GM06990 (cell line): ENCODE data around the gene SRP9.
"Not testable (repeated sequence)": the region's sequence is repeated elsewhere in the genome, so short reads cannot be mapped to it uniquely, and the experiment has no call there.

Experiments used
- DNase-seq: peaks from one replicate; pipeline ENCODE4 v3.0.0-alpha.2; 2011; ENCODE audit not compliant: insufficient read length; ENCODE audit errors: extremely low read depth
- H3K27me3 ChIP-seq: replicated peaks from 2 replicates; pipeline ENCODE4 v1.6.0; 2011; ENCODE audit warnings: low read length; ENCODE audit not compliant: control insufficient read depth, insufficient read depth
- H3K36me3 ChIP-seq: 2 replicates; pipeline ENCODE4 v1.5.1; 2011; ENCODE audit warnings: low read length; ENCODE audit not compliant: control insufficient read depth, insufficient read depth
- H3K4me3 ChIP-seq: replicated peaks from 2 replicates; pipeline ENCODE4 v1.5.1; 2011; ENCODE audit warnings: low read depth, mild to moderate bottlenecking, control low read depth, low read length
- TF ChIP-seq, protein P1 (sequence below): IDR thresholded peaks from 2 replicates; pipeline ENCODE4 v1.5.1; 2011; ENCODE audit warnings: low read length, control low read depth, mild to moderate bottlenecking, inconsistent platforms; ENCODE audit not compliant: insufficient read depth, poor library complexity, severe bottlenecking

The SRP9 gene

DNA sequence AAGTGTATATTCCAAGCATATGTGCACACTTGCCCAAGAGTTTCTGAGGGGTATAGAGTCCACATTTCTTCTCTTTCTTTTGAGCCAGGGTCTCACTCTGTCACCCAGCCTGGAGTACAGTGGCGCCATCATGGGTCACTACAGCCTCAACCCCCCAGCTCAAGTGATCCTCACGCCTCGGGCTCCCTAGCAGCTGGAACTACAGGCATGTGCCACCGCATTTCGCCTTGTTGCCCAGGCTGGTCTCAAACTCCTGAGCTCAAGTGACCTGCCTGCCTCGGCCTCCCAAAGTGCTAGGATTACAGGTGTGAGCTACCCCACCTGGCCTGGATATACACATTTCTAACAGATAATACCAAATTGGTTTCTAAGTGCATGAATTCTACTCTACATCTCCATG, 17.1 kb upstream of the SRP9 start:
- Histone ChIP-seq H3K36me3 (no peaks in the 10 kb centered on the region), H3K4me3 (no peak overlapping the region), H3K27me3 (no peaks in the 10 kb centered on the region)
- TF ChIP-seq, protein P1, sequence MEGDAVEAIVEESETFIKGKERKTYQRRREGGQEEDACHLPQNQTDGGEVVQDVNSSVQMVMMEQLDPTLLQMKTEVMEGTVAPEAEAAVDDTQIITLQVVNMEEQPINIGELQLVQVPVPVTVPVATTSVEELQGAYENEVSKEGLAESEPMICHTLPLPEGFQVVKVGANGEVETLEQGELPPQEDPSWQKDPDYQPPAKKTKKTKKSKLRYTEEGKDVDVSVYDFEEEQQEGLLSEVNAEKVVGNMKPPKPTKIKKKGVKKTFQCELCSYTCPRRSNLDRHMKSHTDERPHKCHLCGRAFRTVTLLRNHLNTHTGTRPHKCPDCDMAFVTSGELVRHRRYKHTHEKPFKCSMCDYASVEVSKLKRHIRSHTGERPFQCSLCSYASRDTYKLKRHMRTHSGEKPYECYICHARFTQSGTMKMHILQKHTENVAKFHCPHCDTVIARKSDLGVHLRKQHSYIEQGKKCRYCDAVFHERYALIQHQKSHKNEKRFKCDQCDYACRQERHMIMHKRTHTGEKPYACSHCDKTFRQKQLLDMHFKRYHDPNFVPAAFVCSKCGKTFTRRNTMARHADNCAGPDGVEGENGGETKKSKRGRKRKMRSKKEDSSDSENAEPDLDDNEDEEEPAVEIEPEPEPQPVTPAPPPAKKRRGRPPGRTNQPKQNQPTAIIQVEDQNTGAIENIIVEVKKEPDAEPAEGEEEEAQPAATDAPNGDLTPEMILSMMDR = no peak
- no peak for DNase-seq

- not testable (repeated sequence) for H3K27me3 ChIP-seq, H3K4me3 ChIP-seq, H3K36me3 ChIP-seq, DNase-seq
Measured at GRCh38 chr1:225761395-225761794, 16.2 kb upstream of the SRP9 start.

- Histone ChIP-seq H3K27me3 (no peaks in the 10 kb centered on the region), H3K4me3 (no peak overlapping the region), H3K36me3 (no peaks in the 10 kb centered on the region)
- TF ChIP-seq, protein P1 = no peak
- no peak for DNase-seq
Measured at GRCh38 chr1:225762002-225762441, 15.6 kb upstream of the SRP9 start.

DNA sequence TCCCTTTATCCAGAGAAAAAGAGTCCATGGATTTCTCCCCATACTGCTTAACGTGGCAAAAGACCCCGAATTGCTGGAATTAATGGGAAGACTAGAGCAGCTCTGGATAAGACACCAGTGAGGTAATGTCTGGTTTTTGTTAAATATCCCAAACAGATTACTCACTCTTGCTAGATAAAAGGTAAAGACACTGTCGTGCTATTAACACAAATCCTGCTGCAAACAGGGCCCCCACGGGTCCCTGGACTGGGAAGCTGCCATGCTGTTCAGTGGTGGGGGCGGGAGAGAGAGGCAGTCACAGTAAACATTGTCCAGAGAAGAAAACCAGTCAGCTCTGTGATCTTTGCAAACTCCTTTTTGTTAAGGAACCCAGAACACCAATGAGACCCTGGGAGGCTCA, 15.2 kb upstream of the SRP9 start:
- Histone ChIP-seq H3K4me3 (no peak overlapping the region), H3K27me3 (no peaks in the 10 kb centered on the region), H3K36me3 (no peaks in the 10 kb centered on the region)
- TF ChIP-seq, protein P1 = no peak
- DNase-seq = no peak

DNA sequence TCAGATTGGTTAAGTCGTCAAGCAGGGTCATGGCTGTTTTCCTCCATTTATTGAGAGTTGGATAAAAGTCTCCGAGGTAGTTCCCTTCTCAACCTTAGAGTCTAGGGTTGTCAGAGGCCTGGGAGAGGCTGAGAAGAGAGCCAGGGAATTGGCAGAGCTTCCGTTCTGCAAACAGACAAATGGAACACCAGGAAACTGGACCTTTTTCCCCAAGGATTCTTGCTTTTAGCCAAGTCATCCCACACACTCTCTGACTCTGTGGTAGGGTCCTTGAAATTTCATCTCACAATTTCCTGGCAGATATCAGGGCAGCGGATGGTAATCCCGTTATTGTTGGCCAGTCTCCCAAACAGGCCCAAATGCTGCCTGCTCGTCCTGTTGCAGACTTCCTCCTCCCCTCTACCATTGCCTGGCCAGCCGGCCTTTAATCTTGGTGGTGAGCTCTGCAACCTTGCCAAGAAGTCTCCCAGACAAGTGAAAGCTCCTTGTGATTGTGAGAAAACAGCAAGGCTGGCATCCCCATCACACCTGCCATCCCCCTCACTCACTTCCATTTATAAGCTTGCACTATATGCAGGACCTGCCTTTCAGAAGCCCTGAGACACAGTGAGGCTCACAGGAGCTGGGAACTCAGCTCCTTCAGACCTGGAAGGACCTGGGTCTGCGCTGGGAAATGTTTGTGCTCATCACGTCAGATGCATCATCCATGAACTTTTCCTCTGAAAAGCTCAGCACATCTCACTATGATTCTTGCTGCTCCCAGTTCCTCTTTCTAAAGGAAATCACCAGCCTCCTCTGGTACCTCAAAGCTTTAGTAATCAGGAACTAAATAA, 13.7 kb upstream of the SRP9 start:
- no peak overlapping the region for H3K4me3 ChIP-seq
- no peak for DNase-seq
- no peaks in the 10 kb centered on the region for H3K36me3 ChIP-seq
- TF ChIP-seq, protein P1 = no peak
- no peaks in the 10 kb centered on the region for H3K27me3 ChIP-seq

DNA sequence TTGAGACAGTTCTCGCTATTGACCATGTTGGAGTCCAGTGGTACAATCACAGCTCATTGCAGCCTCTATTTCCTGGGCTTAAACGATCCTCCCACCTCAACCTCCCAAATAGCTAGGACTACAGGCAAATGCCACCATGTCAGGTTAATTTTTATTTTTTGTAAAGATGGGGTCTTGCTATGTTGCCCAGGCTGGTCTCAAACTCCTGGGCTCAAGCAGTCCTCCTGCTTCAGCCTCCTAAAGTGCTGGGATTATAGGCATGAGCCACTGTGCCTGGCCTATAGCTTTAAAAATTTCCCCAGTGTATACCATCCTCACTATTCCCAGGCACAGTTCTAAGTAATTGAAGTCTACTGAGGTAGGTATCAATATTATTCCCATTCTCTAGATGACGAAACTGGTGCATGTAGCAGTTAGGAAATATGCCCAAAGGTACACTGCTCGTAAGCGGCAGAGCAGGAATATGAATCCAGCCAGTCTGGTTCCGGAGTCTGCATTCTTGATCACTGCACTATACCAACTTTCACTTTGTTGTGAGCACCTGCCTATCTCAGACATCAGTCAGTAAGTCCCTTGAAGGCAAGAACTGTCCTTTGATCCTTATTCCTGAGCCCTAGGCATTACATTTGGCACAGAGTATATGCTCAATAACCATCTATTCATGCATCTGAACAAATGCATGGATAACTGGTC, 11.5 kb upstream of the SRP9 start:
- no peak for DNase-seq
- Histone ChIP-seq H3K36me3 (no peaks in the 10 kb centered on the region), H3K4me3 (no peak overlapping the region), H3K27me3 (no peaks in the 10 kb centered on the region)
- TF ChIP-seq, protein P1 = no peak
